WTC11 (cell line): Measurements from ENCODE around the gene MX1. TPM values are rescaled to one million over a fixed set of nuclear protein-coding genes. Genes with fewer than 3 reads are reported as not detected.

ENCODE experiments used
- ATAC-seq: fragments of 200-7000 bp; cut with Tn5 transposase; 2 replicates; pipeline ENCODE4 v1.10.0; 2021; ENCODE audit warnings: mild to moderate bottlenecking, moderate library complexity
- CTCF ChIA-PET: fragments of 300-600 bp; sonication (Branson Sonifier 250); formaldehyde crosslinking; loops from one replicate; lab custom pipeline; 2021; ENCODE audit warnings: antibody characterized with exemption; lab: Charles Lee
- POLR2A ChIA-PET: fragments of 350-600 bp; sonication (Branson Sonifier 250); formaldehyde crosslinking; loops from one replicate; lab custom pipeline; 2021; ENCODE audit warnings: antibody characterized with exemption; lab: Charles Lee
- DNase-seq: peaks from one replicate; pipeline ENCODE4 v3.0.0; 2021; ENCODE audit warnings: low spot score
- H3K27ac Mint-ChIP-seq: 2 replicates; pipeline ENCODE4 v1.8.0; 2021; ENCODE audit warnings: mixed read lengths
- H3K27me3 Mint-ChIP-seq: 2 replicates; pipeline ENCODE4 v1.8.0; 2021; ENCODE audit warnings: low read depth, mild to moderate bottlenecking, moderate library complexity, mixed read lengths
- H3K36me3 Mint-ChIP-seq: 2 replicates; pipeline ENCODE4 v1.8.0; 2021; ENCODE audit warnings: mixed read lengths
- H3K4me1 Mint-ChIP-seq: 2 replicates; pipeline ENCODE4 v1.8.0; 2022; ENCODE audit warnings: mixed read lengths
- H3K4me3 Mint-ChIP-seq: 2 replicates; pipeline ENCODE4 v1.8.0; 2021; ENCODE audit warnings: mild to moderate bottlenecking, moderate library complexity, mixed read lengths
- H3K9me3 Mint-ChIP-seq: 2 replicates; pipeline ENCODE4 v1.8.0; 2021; ENCODE audit warnings: mixed read lengths
- ATF3 ChIP-seq: sonication (generic); formaldehyde crosslinking; conservative IDR thresholded peaks from 2 replicates; pipeline ENCODE4 v1.8.1; 2022; ENCODE audit warnings: mild to moderate bottlenecking, missing genetic modification reagents
- FOXK1 ChIP-seq: sonication (generic); formaldehyde crosslinking; IDR thresholded peaks from 2 replicates; pipeline ENCODE4 v1.8.0; 2022; ENCODE audit warnings: mild to moderate bottlenecking, moderate library complexity, missing genetic modification reagents
- FOXP1 ChIP-seq: sonication (generic); formaldehyde crosslinking; IDR thresholded peaks from 2 replicates; pipeline ENCODE4 v1.8.0; 2022; ENCODE audit warnings: missing genetic modification reagents, mild to moderate bottlenecking, moderate library complexity, borderline replicate concordance
- GRHL2 ChIP-seq: fragments of 250-450 bp; sonication (Bioruptor Pico); IDR thresholded peaks from 2 replicates; pipeline ENCODE4 v1.8.0; 2022; ENCODE audit warnings: mild to moderate bottlenecking, moderate library complexity; ENCODE audit not compliant: insufficient replicate concordance, severe bottlenecking
- GTF2I ChIP-seq: fragments of 250-450 bp; sonication (Bioruptor Pico); conservative IDR thresholded peaks from 2 replicates; pipeline ENCODE4 v1.4.0; 2021; ENCODE audit warnings: mild to moderate bottlenecking
- IRF2 ChIP-seq: sonication (generic); formaldehyde crosslinking; IDR thresholded peaks from 2 replicates; pipeline ENCODE4 v1.8.0; 2022; ENCODE audit warnings: low read depth, missing genetic modification reagents, borderline replicate concordance
- NR2C2 ChIP-seq: sonication (generic); formaldehyde crosslinking; IDR thresholded peaks from 2 replicates; pipeline ENCODE4 v1.8.0; 2022; ENCODE audit warnings: mild to moderate bottlenecking, missing genetic modification reagents
- OVOL2 ChIP-seq: fragments of 250-450 bp; sonication (Bioruptor Pico); IDR thresholded peaks from 2 replicates; pipeline ENCODE4 v1.9.0; 2021; ENCODE audit warnings: mild to moderate bottlenecking, borderline replicate concordance
- PRRX2 ChIP-seq: fragments of 250-450 bp; sonication (Bioruptor Pico); IDR thresholded peaks from 2 replicates; pipeline ENCODE4 v1.8.0; 2021; ENCODE audit warnings: mild to moderate bottlenecking
- RELA ChIP-seq: sonication (generic); formaldehyde crosslinking; IDR thresholded peaks from 2 replicates; pipeline ENCODE4 v1.8.1; 2022; ENCODE audit warnings: missing genetic modification reagents, mild to moderate bottlenecking, borderline replicate concordance
- TEAD4 ChIP-seq: sonication (generic); formaldehyde crosslinking; IDR thresholded peaks from 2 replicates; pipeline ENCODE4 v1.8.0; 2022; ENCODE audit warnings: mild to moderate bottlenecking, missing genetic modification reagents
- USF2 ChIP-seq: sonication (generic); formaldehyde crosslinking; IDR thresholded peaks from 2 replicates; pipeline ENCODE4 v1.8.1; 2023; ENCODE audit warnings: mild to moderate bottlenecking, missing genetic modification reagents, moderate library complexity
- ZNF138 ChIP-seq: sonication (generic); formaldehyde crosslinking; conservative IDR thresholded peaks from 2 replicates; pipeline ENCODE4 v1.8.1; 2022; ENCODE audit warnings: mild to moderate bottlenecking, moderate library complexity, missing genetic modification reagents
- ZNF219 ChIP-seq: sonication (generic); formaldehyde crosslinking; IDR thresholded peaks from 2 replicates; pipeline ENCODE4 v1.8.0; 2023; ENCODE audit warnings: missing genetic modification reagents, mild to moderate bottlenecking, borderline replicate concordance
- ZNF232 ChIP-seq: sonication (generic); formaldehyde crosslinking; IDR thresholded peaks from 2 replicates; pipeline ENCODE4 v1.8.0; 2022; ENCODE audit warnings: mild to moderate bottlenecking, missing genetic modification reagents
- ZNF396 ChIP-seq: fragments of 250-450 bp; sonication (Bioruptor Pico); IDR thresholded peaks from 2 replicates; pipeline ENCODE4 v1.8.0; 2021; ENCODE audit warnings: mild to moderate bottlenecking, moderate library complexity, borderline replicate concordance
- ZNF416 ChIP-seq: fragments of 250-450 bp; sonication (Bioruptor Pico); IDR thresholded peaks from 2 replicates; pipeline ENCODE4 v1.9.0; 2021; ENCODE audit warnings: mild to moderate bottlenecking, inconsistent platforms
- total RNA-seq: library from RNA; stranded (reverse); gene quantifications from 3 replicates; pipeline ENCODE4 v1.2.3, GENCODE V29; 2021

MX1 gene
- total RNA-seq, 1 experiment from 2014 or later, result 3.6 TPM

GRCh38 chr21:41428847-41429246 lies 2.8 kb downstream of the MX1 start (continued):
- TF ChIP-seq ZNF138, result no peak
- no peak for TF ChIP-seq IRF2 (CRISPR knock-in tag)
- TF ChIP-seq GRHL2 (CRISPR knock-in tag), result no peak
- no peak for TF ChIP-seq OVOL2 (CRISPR knock-in tag)
- no peak for TF ChIP-seq RELA (CRISPR knock-in tag)

DNA sequence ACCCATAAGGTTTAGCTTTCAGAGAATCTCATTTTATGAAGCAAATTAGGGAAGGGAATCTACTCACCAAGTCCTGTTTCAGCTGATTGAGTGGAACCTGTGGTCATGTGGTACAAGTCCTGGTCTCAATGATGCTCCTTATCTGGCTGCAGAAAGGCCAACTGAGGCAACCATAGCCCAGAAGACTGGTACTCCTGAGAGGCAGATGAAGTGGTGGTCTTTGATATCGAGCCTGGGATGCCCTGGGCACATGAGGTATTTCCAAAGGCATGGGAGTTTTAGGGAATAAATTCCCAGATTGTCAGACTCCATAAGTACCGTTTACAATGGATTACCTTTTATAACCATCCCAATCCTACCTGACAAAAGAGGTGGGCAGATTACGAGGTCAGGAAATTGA lies 3.3 kb downstream of the MX1 start:
- H3K27me3 Mint-ChIP-seq, result peaks cover 47% of the 10 kb centered on the region
- ATAC-seq, result no peak
- peaks cover 35% of the 10 kb centered on the region for H3K4me1 Mint-ChIP-seq
- no peak overlapping the region for H3K4me3 Mint-ChIP-seq
- peaks cover 4% of the 10 kb centered on the region for H3K36me3 Mint-ChIP-seq
- TF ChIP-seq ZNF396 (CRISPR knock-in tag) (no peak), PRRX2 (no peak), ZNF219 (CRISPR knock-in tag) (no peak)
- TF ChIP-seq, all 79 proteins: peak for 0
- peaks cover under 1% of the 10 kb centered on the region for H3K9me3 Mint-ChIP-seq
- no peak for DNase-seq
- ChIA-PET POLR2A (no interaction called here), CTCF (interaction anchor here (1.0 kb wide), 1 partner anchor 259 kb away, joined by 3 read pairs; no protein-coding TSS in a partner anchor)
- no peak overlapping the region for H3K27ac Mint-ChIP-seq

GRCh38 chr21:41429925-41430491 lies 4.0 kb downstream of the MX1 start:
- TF ChIP-seq FOXP1 (CRISPR knock-in tag), result no peak
- no peak for TF ChIP-seq ZNF416 (CRISPR knock-in tag)
- no peak overlapping the region for H3K27ac Mint-ChIP-seq
- peaks cover 8% of the 10 kb centered on the region for H3K9me3 Mint-ChIP-seq
- no peak for DNase-seq
- H3K36me3 Mint-ChIP-seq, result peaks cover 11% of the 10 kb centered on the region
- ChIA-PET CTCF (no interaction called here), POLR2A (no interaction called here)
- peaks cover 33% of the 10 kb centered on the region for H3K4me1 Mint-ChIP-seq
- peaks cover 40% of the 10 kb centered on the region for H3K27me3 Mint-ChIP-seq
- ATAC-seq, result no peak
- no peak overlapping the region for H3K4me3 Mint-ChIP-seq

DNA sequence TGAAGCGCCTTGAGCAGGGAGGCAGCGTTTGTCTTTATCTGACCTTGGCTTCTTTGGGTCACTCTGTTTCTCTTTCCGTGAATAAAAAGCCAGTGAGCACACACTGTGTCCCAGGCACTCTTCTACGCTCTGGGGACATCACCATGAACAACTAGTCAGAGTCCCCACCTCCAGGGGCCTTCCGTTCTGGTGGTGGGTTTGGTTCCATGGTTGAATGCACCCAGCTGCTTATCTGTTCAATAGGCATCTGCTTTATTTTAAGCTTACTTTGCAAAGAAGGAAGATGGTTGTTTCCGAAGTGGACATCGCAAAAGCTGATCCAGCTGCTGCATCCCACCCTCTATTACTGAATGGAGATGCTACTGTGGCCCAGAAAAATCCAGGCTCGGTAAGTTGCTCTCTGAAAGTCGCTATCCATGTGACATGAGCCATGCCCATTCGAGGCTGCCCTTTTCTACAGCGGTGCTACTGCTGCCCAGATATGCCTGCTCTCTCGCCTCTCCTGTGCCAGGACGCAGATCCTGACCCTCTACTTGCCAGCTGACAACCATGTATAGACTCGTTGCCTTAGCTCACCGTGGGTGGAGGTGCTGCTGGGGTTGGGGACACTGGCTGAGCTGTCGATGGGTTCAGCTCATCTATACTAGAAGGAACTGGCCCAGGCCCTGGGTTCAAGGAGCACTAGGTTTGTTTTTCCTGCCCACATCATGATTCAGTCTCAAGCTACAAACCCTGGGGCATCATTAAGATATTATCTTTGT lies 5.9 kb downstream of the MX1 start:
- POLR2A ChIA-PET, result no interaction called here
- no peak overlapping the region for H3K27ac Mint-ChIP-seq

More for the DNA sequence above, 5.9 kb downstream of the MX1 start:
- peaks cover 21% of the 10 kb centered on the region for H3K36me3 Mint-ChIP-seq
- peaks cover 25% of the 10 kb centered on the region for H3K4me1 Mint-ChIP-seq
- peaks cover 19% of the 10 kb centered on the region for H3K9me3 Mint-ChIP-seq
- DNase-seq (no peak), ATAC-seq (no peak)
- H3K4me3 Mint-ChIP-seq, result no peak overlapping the region
- CTCF ChIA-PET, result interaction anchor here (1.4 kb wide), 1 partner anchor 21 kb away, joined by 3 read pairs; no protein-coding TSS in a partner anchor
- H3K27me3 Mint-ChIP-seq, result peaks cover 21% of the 10 kb centered on the region
- no peak for TF ChIP-seq GTF2I (CRISPR knock-in tag)
- no peak for TF ChIP-seq ZNF232 (CRISPR knock-in tag)
- TF ChIP-seq ZNF219 (CRISPR knock-in tag), result no peak
- TF ChIP-seq USF2 (CRISPR knock-in tag), result no peak
- no peak for TF ChIP-seq ATF3 (CRISPR knock-in tag)
- TF ChIP-seq TEAD4, result no peak
- no peak for TF ChIP-seq NR2C2
- no peak for TF ChIP-seq FOXK1 (CRISPR knock-in tag)
- TF ChIP-seq OVOL2 (CRISPR knock-in tag), result no peak
- TF ChIP-seq GRHL2 (CRISPR knock-in tag), result no peak
